ENCODE results near the gene GALK2.
A peak's percentile ranks its signal among the peaks of the same experiment; 100 is the strongest.
"Not testable (repeated sequence)": the region's sequence is repeated elsewhere in the genome, so short reads cannot be mapped to it uniquely, and the experiment has no call there.

The GALK2 gene

GRCh38 chr15:49189631-49190030 lies 19.6 kb downstream of the GALK2 start:
- no peak overlapping the region for H3K4me3 ChIP-seq (ENCODE audit: low read depth in 1 of 2, low read length in 1 of 2)
- no peak overlapping the region for H3K27ac ChIP-seq
- no peak for TF ChIP-seq CTCF (IDR thresholded peaks at IDR 0.05)
- H3K27me3 ChIP-seq, result no peaks in the 10 kb centered on the region
- H3K4me1 ChIP-seq (ENCODE audit: control insufficient read depth in 1 of 2, insufficient read depth in 1 of 2, low read depth in 1 of 2, low read length in 1 of 2), result no peaks in the 10 kb centered on the region
- H3K36me3 ChIP-seq, result no peaks in the 10 kb centered on the region
- no peaks in the 10 kb centered on the region for H3K9me3 ChIP-seq

DNA sequence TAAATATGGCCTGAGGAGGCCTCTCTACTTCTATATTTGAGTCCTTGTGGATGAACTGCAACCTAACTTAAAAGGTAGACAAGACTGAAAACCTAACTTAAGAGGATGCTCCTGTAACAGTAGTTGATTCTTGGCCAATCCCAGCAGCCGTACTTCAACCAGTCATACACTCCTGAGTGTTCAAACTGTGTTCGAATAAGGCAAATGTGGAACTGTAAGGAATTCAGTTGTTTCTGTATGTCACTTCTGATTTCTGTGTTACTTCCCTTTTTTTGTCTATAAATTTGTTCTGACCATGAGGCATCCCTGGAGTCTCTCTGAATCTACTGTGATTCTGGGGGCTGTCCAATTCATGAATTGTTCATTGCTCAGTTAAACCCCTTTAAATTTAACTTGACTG lies 20.5 kb downstream of the GALK2 start:
- no peaks in the 10 kb centered on the region for H3K4me1 ChIP-seq (ENCODE audit: control insufficient read depth in 1 of 2, insufficient read depth in 1 of 2, low read depth in 1 of 2, low read length in 1 of 2)
- TF ChIP-seq CTCF (IDR thresholded peaks at IDR 0.05), result no peak
- no peaks in the 10 kb centered on the region for H3K9me3 ChIP-seq
- H3K27me3 ChIP-seq, result no peaks in the 10 kb centered on the region
- no peaks in the 10 kb centered on the region for H3K36me3 ChIP-seq
- H3K4me3 ChIP-seq (ENCODE audit: low read depth in 1 of 2, low read length in 1 of 2), result no peak overlapping the region
- peak overlapping the region; percentile 40 for H3K27ac ChIP-seq

- Histone ChIP-seq H3K36me3 (no peaks in the 10 kb centered on the region), H3K9me3 (no peaks in the 10 kb centered on the region), H3K4me3 (ENCODE audit: low read depth in 1 of 2, low read length in 1 of 2) (no peak overlapping the region), H3K27me3 (no peaks in the 10 kb centered on the region), H3K27ac (no peak overlapping the region), H3K4me1 (ENCODE audit: control insufficient read depth in 1 of 2, insufficient read depth in 1 of 2, low read depth in 1 of 2, low read length in 1 of 2) (peaks cover 0 to 3% of the 10 kb centered on the region in 2 experiments)
- no peak for TF ChIP-seq CTCF (IDR thresholded peaks at IDR 0.05)
Measured at GRCh38 chr15:49191892-49192291, 21.8 kb downstream of the GALK2 start.

GRCh38 chr15:49196856-49197255 lies 26.8 kb downstream of the GALK2 start:
- no peak for TF ChIP-seq CTCF (IDR thresholded peaks at IDR 0.05)
- H3K4me1 ChIP-seq (ENCODE audit: control insufficient read depth in 1 of 2, insufficient read depth in 1 of 2, low read depth in 1 of 2, low read length in 1 of 2), result peaks cover 0 to 3% of the 10 kb centered on the region in 2 experiments
- no peaks in the 10 kb centered on the region for H3K9me3 ChIP-seq
- no peaks in the 10 kb centered on the region for H3K36me3 ChIP-seq
- no peak overlapping the region for H3K4me3 ChIP-seq (ENCODE audit: low read depth in 1 of 2, low read length in 1 of 2)
- H3K27me3 ChIP-seq, result no peaks in the 10 kb centered on the region
- H3K27ac ChIP-seq, result no peak overlapping the region

DNA sequence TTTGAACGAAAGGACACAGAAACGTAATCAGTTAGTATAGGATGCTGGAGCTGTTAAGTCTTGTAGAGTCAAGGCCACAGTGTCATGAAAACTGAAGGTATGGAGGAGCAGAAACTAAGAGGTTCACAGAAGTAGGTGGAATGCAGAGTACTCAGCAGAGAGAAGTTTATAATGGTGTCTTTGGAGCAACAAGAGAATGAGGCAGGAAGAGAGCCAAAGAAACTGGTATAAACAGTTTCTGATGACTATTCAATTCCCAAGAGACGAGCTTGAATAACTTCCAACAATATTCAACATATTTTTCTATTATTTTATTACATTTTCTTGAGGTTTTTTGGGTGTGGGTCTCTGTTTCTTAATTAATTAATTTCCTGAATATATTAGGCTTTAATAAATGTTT lies 29.6 kb downstream of the GALK2 start:
- Histone ChIP-seq H3K27ac (no peak overlapping the region), H3K4me3 (ENCODE audit: low read depth in 1 of 2, low read length in 1 of 2) (no peak overlapping the region), H3K4me1 (ENCODE audit: control insufficient read depth in 1 of 2, insufficient read depth in 1 of 2, low read depth in 1 of 2, low read length in 1 of 2) (peaks cover 0 to 3% of the 10 kb centered on the region in 2 experiments), H3K27me3 (no peaks in the 10 kb centered on the region), H3K36me3 (peaks cover 5% of the 10 kb centered on the region), H3K9me3 (no peaks in the 10 kb centered on the region)
- TF ChIP-seq CTCF (IDR thresholded peaks at IDR 0.05), result no peak

- H3K36me3 ChIP-seq, result peaks cover 5% of the 10 kb centered on the region
- H3K27ac ChIP-seq, result no peak overlapping the region
- H3K9me3 ChIP-seq, result no peaks in the 10 kb centered on the region
- no peaks in the 10 kb centered on the region for H3K27me3 ChIP-seq
- TF ChIP-seq CTCF (IDR thresholded peaks at IDR 0.05), result no peak
- peaks cover 0 to 3% of the 10 kb centered on the region in 2 experiments for H3K4me1 ChIP-seq (ENCODE audit: control insufficient read depth in 1 of 2, insufficient read depth in 1 of 2, low read depth in 1 of 2, low read length in 1 of 2)
- no peak overlapping the region for H3K4me3 ChIP-seq (ENCODE audit: low read depth in 1 of 2, low read length in 1 of 2)
Measured at GRCh38 chr15:49200347-49200746, 30.3 kb downstream of the GALK2 start.

DNA sequence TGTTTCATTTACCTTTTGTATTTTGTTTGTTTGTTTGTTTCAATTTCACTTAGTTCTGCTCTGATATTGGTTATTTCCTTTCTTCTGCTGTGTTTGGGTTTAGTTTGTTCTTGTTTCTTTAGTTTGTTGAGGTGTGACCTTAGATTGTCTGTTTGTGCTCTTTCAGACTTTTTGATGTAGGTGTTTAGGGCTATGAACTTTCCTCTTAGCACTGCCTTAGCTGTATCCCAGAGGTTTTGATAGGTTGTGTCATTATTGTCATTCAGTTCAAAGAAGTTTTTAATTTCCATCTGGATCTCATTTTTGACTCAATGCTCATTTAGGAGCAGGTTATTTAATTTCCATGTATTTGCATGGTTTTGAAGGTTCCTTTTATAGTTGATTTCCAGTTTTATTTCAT lies 38.1 kb downstream of the GALK2 start:
- not testable (repeated sequence) for H3K4me1 ChIP-seq (ENCODE audit: control insufficient read depth in 1 of 2, insufficient read depth in 1 of 2, low read depth in 1 of 2, low read length in 1 of 2); H3K36me3 ChIP-seq; H3K4me3 ChIP-seq (ENCODE audit: low read depth in 1 of 2, low read length in 1 of 2); H3K9me3 ChIP-seq; H3K27ac ChIP-seq; H3K27me3 ChIP-seq
